ENCODE results near the gene MTX1. TPM values are rescaled to one million over a fixed set of nuclear protein-coding genes. Genes with fewer than 3 reads are reported as not detected.

Gene MTX1
- polyA plus RNA-seq, 1 experiment = 72.7 TPM

- CTCF ChIA-PET = interaction anchor here (5.1 to 7.5 kb wide), 2 partner anchors 9 to 20 kb away, joined by 79 to 147 read pairs; partner anchors contain the start of genes KRTCAP2, MTX1, THBS3 and TRIM46
- no peak for TF ChIP-seq CTCF (IDR thresholded peaks at IDR 0.05; ENCODE audit: insufficient read depth, low read depth, low read length)
- POLR2A ChIA-PET = no interaction called here
- Histone ChIP-seq H3K4me3 (ENCODE audit: low read depth, low read length) (peak overlapping the region; percentile 64), H3K27me3 (ENCODE audit: control insufficient read depth, insufficient read depth, low read length) (no peaks in the 10 kb centered on the region), H3K36me3 (ENCODE audit: control insufficient read depth, insufficient read depth, low read length) (peaks cover 20% of the 10 kb centered on the region)
- no peak for DNase-seq (ENCODE audit: low read depth)
Measured at GRCh38 chr1:155196103-155196892, 12.2 kb upstream of the MTX1 start.

GRCh38 chr1:155196893-155197638 lies 11.4 kb upstream of the MTX1 start:
- DNase-seq (ENCODE audit: low read depth) = no peak
- peaks cover 20% of the 10 kb centered on the region for H3K36me3 ChIP-seq (ENCODE audit: control insufficient read depth, insufficient read depth, low read length)
- no peak overlapping the region for H3K4me3 ChIP-seq (ENCODE audit: low read depth, low read length)
- CTCF ChIA-PET = interaction anchor here (0.7 to 7.5 kb wide), 4 partner anchors 9 to 30 kb away, joined by 3 to 79 read pairs (median 5); partner anchors contain the start of genes KRTCAP2, MTX1 and THBS3
- POLR2A ChIA-PET = no interaction called here
- no peaks in the 10 kb centered on the region for H3K27me3 ChIP-seq (ENCODE audit: control insufficient read depth, insufficient read depth, low read length)
- TF ChIP-seq CTCF (IDR thresholded peaks at IDR 0.05; ENCODE audit: insufficient read depth, low read depth, low read length) = no peak

GRCh38 chr1:155197901-155198546 lies 10.5 kb upstream of the MTX1 start:
- Histone ChIP-seq H3K27me3 (ENCODE audit: control insufficient read depth, insufficient read depth, low read length) (no peaks in the 10 kb centered on the region), H3K4me3 (ENCODE audit: low read depth, low read length) (no peak overlapping the region), H3K36me3 (ENCODE audit: control insufficient read depth, insufficient read depth, low read length) (peaks cover 22% of the 10 kb centered on the region)
- ChIA-PET CTCF (interaction anchor here (0.8 to 7.5 kb wide), 3 partner anchors 8 to 29 kb away, joined by 4 to 79 read pairs (median 6); partner anchors contain the start of genes KRTCAP2, MTX1 and THBS3), POLR2A (no interaction called here)
- no peak for DNase-seq (ENCODE audit: low read depth)
- TF ChIP-seq CTCF (IDR thresholded peaks at IDR 0.05; ENCODE audit: insufficient read depth, low read depth, low read length) = no peak

GRCh38 chr1:155198547-155198906 lies 10.0 kb upstream of the MTX1 start:
- Histone ChIP-seq H3K27me3 (ENCODE audit: control insufficient read depth, insufficient read depth, low read length) (no peaks in the 10 kb centered on the region), H3K4me3 (ENCODE audit: low read depth, low read length) (no peak overlapping the region), H3K36me3 (ENCODE audit: control insufficient read depth, insufficient read depth, low read length) (peaks cover 23% of the 10 kb centered on the region)
- POLR2A ChIA-PET = interaction anchor here (0.7 kb wide), 1 partner anchor 8 kb away, joined by 12 read pairs; no protein-coding TSS in a partner anchor
- CTCF ChIA-PET = interaction anchor here (7.5 kb wide), 1 partner anchor 7 kb away, joined by 79 read pairs; the partner anchor contains the start of genes MTX1 and THBS3
- DNase-seq (ENCODE audit: low read depth) = no peak
- TF ChIP-seq CTCF (IDR thresholded peaks at IDR 0.05; ENCODE audit: insufficient read depth, low read depth, low read length) = no peak

GRCh38 chr1:155199792-155200191 lies 8.7 kb upstream of the MTX1 start:
- no peak for DNase-seq (ENCODE audit: low read depth)
- ChIA-PET POLR2A (no interaction called here), CTCF (no interaction called here)
- Histone ChIP-seq H3K4me3 (ENCODE audit: low read depth, low read length) (no peak overlapping the region), H3K27me3 (ENCODE audit: control insufficient read depth, insufficient read depth, low read length) (no peaks in the 10 kb centered on the region), H3K36me3 (ENCODE audit: control insufficient read depth, insufficient read depth, low read length) (peaks cover 24% of the 10 kb centered on the region)
- no peak for TF ChIP-seq CTCF (IDR thresholded peaks at IDR 0.05; ENCODE audit: insufficient read depth, low read depth, low read length)
